Endothelial cell of umbilical vein (primary cell): Measurements from ENCODE around the gene MTMR4.

Source experiments
- EZH2 ChIP-seq: IDR thresholded peaks from 2 replicates; pipeline ENCODE4 v1.6.1; 2012; ENCODE audit warnings: borderline replicate concordance, low read depth, mild to moderate bottlenecking, moderate library complexity, low read length, inconsistent platforms; ENCODE audit not compliant: severe bottlenecking
- MYC ChIP-seq: IDR thresholded peaks from one replicate; pipeline ENCODE4 v1.6.1; 2011; ENCODE audit warnings: mild to moderate bottlenecking, low read depth, low read length
- POLR2A ChIP-seq: IDR thresholded peaks from 2 replicates; pipeline ENCODE4 v1.6.1; 2012; ENCODE audit warnings: low read depth, mild to moderate bottlenecking, control low read depth, low read length
- POLR2AphosphoS5 ChIP-seq: IDR thresholded peaks from 2 replicates; pipeline ENCODE4 v1.6.1; 2012; ENCODE audit warnings: low read depth, mild to moderate bottlenecking, control low read depth, low read length, moderate library complexity; ENCODE audit not compliant: insufficient read depth
- TF ChIP-seq, protein P1 (sequence below), 2 donors: IDR thresholded peaks; 1 replicate in 1 of 2; 2 replicates in 1 of 2; pipeline ENCODE4 v1.5.1; 2011; ENCODE audit warnings: low read length in 2 of 2, mild to moderate bottlenecking in 2 of 2, moderate library complexity in 2 of 2, control low read depth in 1 of 2, inconsistent platforms in 1 of 2, low read depth in 1 of 2; ENCODE audit not compliant: insufficient read depth in 1 of 2; ENCODE audit errors: extremely low read depth in 1 of 2
- TF ChIP-seq, protein P2 (sequence below): IDR thresholded peaks from 2 replicates; pipeline ENCODE4 v1.6.1; 2011; ENCODE audit not compliant: insufficient read depth, insufficient read length

GRCh38 chr17:58534901-58535421 lies 20.5 kb upstream of the MTMR4 start:
- TF ChIP-seq, protein P1, sequence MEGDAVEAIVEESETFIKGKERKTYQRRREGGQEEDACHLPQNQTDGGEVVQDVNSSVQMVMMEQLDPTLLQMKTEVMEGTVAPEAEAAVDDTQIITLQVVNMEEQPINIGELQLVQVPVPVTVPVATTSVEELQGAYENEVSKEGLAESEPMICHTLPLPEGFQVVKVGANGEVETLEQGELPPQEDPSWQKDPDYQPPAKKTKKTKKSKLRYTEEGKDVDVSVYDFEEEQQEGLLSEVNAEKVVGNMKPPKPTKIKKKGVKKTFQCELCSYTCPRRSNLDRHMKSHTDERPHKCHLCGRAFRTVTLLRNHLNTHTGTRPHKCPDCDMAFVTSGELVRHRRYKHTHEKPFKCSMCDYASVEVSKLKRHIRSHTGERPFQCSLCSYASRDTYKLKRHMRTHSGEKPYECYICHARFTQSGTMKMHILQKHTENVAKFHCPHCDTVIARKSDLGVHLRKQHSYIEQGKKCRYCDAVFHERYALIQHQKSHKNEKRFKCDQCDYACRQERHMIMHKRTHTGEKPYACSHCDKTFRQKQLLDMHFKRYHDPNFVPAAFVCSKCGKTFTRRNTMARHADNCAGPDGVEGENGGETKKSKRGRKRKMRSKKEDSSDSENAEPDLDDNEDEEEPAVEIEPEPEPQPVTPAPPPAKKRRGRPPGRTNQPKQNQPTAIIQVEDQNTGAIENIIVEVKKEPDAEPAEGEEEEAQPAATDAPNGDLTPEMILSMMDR (IDR thresholded peaks at IDR 0.05; ENCODE audit: extremely low read depth in 1 of 2, insufficient read depth in 1 of 2, low read depth in 1 of 2, low read length in 2 of 2), result no peak
- TF ChIP-seq EZH2, result no peak
- no peak for TF ChIP-seq POLR2A
- no peak for TF ChIP-seq POLR2AphosphoS5
- TF ChIP-seq, protein P2, sequence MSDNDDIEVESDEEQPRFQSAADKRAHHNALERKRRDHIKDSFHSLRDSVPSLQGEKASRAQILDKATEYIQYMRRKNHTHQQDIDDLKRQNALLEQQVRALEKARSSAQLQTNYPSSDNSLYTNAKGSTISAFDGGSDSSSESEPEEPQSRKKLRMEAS, result no peak
- TF ChIP-seq MYC, result no peak
